HG03196 (cell line): ENCODE measurements around the gene IDE.
"Not testable (repeated sequence)": the region's sequence is repeated elsewhere in the genome, so short reads cannot be mapped to it uniquely, and the experiment has no call there.

Experiments
- ATAC-seq: cut with Tn5 transposase; IDR thresholded peaks from one replicate; pipeline ENCODE4 v1.9.1; 2021; ENCODE audit not compliant: unreplicated experiment

The IDE gene

DNA sequence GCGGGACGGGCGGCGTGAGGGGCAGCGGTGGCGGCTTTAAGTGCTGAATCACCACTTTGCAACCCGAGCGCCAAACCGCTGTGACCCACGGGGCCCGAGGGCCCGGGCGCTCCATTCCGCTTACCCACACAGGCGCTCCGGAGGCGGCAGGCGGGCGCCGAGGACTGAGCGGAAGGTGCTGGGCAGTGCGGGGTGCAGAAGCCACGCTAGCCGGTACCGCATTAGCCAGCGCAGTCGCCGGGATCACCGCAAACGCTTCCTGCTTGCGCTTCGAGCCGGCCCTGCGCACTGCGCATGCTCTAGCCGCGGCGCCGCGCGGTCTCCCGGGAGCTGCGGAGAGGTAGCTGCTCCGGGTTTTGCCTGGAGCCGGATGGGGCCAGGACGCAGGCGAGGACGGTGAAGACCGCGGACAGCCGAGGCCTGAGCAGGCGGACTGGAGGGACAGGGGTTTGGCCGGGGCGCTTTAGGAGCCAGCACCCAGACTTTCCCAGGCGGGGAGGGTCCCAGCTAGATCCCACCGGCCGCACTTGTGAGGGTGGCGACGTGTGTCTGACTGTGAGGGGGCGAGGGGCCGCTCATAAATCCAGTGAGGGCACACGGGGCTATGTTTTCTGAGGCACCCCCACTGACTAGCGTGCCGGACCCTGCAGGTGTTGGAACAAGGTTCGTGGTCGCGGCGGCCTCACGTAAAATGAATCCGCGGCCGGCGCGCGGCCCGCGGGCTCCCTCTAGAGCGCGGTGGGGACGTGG is at the start of gene IDE:
Gene IDE, minus strand, starts transcription at position 296 of the 750 bp plus-strand sequence. Its CDS starts 74 bp downstream, at position 222.
- peak; percentile 68 for ATAC-seq

DNA sequence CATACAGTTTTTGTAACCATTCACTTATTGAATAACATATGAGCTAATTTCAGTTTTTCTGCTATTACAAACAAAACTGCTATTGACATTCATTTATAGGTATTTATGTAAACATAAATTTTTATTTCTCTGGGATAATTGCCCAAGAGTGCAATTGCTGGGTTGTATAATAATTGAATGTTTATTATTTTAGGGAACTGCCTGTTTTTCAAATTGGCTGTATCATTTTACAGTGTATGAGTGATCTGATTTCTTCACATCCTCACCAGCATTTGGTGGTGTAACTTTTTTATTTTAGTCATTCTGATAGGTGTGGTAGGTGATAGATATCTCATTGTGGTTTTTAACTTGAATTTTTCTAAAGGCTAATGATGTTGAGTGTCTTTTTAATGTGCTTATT is 45.5 kb upstream of the IDE start:
- no peak for ATAC-seq

DNA sequence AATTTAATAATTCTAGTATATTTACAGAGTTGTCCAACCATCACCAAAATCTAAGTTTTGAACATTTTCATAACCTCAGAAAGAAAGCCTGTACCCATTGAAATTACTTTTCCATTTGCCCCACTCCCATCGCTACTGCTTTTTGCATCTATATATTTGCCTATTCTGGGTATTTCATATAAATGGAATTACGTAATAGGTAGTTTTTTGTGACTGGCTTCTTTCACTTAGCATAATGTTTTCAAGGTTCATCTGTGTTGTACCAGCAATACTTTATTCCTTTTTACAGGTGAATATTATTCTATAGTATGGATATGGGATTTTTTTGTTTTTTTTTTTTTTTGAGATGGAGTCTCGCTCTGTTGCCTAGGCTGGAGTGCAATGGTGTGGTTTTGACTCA is 41.6 kb upstream of the IDE start:
- no peak for ATAC-seq

DNA sequence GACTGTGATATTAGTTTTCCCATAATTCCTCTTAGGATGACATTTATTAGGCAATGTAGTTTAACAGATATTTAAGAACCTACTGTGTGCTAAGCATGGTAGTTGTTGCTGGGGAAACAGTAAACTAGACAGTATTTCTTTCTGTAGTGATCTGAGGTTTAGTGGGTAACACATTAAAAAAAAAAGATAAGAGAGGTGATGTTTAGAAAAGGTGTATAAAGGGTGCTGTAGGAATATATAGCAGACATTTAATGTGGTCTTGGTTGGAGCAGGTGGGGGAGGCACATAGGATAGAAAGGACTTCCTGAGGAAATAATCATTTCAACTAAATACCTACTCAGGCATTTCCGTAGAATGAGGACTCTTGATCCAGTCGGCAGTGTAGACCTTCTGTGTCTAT is 30.9 kb upstream of the IDE start:
- ATAC-seq = no peak

DNA sequence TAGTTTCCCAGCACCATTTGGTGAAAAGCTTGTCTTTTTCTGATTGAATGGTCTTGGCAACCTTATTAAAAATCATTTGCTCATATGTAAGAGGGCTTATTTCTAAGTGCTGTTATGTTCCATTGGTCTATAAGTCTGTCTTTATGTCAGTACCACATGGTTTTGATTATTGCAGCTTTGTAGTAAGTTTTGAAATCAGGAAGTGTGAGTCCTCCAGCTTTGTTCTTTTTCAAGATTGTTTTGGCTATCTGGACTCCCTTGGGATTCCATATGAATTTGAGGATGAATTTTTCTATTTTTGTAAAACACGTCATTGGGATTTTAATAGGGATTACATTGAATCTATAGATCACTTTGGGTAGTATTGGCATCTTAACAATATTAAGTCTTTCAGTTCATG is 24.4 kb upstream of the IDE start:
- no peak for ATAC-seq

DNA sequence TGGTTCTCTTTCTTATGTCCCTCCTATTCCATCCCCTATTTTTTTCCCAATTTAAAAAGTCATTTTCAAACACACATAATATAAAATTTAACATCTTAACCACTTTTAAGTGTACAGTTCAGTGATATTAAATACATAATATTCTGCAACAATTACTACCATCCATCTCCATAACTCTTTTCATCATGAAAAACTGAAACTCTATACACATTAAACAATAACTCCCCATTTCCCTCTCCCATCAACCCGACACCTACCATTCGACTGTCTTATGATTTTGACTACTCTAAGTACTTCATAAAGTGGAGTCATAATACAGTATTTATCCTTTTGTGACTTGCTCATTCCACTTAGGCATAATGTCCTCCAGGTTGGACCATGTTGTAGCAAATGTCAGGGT is 21.6 kb upstream of the IDE start:
- no peak for ATAC-seq

DNA sequence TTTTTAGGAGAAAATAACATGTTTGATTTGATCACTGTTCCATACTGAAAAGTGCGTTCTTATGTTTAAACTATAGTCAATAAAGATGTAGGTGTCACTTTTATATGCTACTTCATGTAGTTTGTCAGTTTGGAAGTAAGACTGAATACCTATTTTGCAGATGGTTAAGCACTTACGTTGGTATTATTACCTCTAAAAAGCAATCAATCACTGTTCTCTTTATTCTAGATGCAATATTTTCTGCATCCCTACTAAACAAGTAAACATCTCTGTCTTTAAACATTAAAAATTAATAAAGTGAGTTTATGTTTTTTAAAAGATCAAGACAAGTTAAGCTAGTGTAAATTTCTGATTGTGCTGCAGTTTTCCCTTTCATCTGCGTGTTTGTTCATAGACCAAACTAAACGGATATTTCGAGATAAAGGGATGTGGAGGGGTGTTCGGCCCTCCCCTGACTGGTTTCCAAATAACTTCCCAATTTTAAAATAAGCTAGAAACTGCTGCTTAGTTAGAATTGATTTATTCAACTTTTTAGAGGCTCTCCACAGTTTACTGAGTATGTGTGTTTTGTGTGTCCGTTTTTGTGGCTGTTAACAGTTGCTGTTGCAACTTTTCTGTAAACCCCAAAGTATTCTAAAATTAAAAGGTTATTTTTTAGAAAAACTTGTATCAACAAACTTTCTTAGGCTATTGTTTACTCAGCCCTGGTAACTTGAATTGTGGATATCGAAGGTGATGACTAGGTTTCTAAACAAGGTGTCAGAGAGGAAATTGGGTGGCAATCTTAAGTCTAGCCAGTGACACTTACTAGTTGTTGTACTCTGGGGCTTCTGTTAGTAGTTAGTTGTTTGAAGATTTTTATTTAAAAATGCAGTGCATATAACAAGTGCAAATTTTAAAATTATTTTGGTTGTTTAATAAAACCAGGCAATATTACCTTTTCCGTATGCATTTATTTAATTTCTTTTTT is 20.0 kb upstream of the IDE start:
- ATAC-seq = no peak

DNA sequence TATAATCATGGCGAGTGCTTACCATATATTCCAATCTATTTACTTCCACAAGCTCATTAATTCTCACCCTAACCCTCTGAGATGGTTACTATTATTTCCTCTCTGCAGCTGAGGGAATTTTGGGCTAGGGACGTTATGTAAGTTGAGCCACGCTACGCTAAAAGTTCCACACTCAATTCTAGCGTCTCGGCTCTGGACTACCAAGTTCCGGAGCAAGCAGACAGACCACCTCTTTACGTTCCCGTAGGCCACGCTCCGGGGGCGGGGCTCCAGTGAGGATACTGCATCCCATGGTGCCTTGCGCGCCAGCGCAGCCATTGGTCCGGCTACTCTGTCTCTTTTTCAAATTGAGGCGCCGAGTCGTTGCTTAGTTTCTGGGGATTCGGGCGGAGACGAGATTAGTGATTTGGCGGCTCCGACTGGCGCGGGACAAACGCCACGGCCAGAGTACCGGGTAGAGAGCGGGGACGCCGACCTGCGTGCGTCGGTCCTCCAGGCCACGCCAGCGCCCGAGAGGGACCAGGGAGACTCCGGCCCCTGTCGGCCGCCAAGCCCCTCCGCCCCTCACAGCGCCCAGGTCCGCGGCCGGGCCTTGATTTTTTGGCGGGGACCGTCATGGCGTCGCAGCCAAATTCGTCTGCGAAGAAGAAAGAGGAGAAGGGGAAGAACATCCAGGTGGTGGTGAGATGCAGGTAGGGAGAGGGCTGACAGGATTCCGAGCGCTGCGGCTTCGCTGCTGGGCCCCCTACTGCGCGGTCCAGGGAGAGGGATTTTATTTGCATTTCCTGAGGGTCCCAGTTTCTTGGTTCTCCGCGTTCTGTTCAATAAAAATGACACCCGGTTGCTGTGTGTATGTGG is 19.1 kb upstream of the IDE start, which contains the start of gene KIF11:
Gene KIF11, plus strand, starts transcription at position 370 of the 858 bp plus-strand sequence. Its CDS starts 246 bp downstream, at position 616.
- peak; percentile 77 for ATAC-seq

DNA sequence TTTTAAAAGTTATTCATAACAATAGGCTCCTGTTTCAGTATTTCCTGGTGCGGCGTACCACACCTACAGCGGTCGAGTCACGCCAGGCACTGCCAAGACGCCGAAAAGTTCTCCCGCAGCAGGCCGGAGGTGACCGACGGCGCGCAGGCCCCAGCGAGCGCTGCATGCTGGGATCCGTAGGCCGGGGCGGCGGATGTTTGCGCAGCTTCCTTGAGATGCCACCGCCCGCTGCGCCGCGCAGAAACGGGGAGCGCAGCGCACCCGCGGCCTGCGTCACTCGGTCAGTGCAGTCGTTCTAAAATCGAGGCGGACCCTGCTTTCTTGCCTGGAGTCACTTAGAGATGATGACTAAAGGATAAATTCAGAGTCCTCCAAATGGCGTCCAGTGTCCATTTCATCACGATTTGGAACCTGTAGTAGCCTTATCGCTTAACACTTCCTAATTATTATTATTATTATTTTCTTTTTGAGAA is 17.7 kb upstream of the IDE start:
- ATAC-seq = peak; percentile 77

DNA sequence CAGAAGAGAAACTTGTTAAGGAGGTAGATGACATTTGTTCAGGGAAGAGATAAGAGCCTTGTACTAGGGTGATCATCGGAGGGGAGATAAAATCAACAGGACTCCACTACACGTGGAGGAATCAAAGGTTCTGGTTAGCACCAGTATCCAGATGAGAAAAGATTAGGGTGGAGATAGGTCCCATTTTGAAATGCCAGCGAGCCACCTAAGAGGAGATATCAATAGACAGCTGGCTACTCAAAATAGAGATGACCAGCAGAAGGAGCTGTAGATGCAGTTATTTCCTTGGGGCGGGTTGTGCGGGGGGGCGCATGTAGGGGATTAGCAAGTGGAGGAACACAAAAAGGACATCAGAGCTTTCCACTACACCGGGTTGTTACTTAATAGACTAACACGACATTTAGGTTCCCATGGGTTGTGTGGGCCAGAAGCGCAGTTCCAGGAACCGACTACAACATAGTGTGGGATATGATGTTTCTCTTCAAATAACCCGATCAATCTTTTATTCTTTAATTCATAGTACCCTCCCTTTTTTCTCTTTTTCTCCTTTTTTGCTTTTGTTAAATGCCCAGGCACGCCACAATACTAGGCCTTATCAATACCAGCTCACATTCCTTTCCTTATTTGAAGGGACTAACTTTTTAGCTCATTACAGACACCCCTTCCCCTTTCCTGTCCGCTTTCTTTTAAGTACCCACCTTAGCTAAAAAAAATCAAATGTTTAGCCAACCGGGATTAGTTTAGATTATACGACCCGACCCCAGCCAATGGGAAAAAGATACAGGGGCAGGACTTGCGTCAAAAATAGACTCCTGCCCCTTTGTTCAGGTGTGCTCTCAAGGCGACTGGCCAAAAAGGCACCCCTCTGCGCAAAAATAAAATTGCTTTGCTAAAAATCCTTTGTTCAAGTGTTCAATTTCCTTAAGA is 17.0 kb upstream of the IDE start:
- peak; percentile 5 for ATAC-seq

DNA sequence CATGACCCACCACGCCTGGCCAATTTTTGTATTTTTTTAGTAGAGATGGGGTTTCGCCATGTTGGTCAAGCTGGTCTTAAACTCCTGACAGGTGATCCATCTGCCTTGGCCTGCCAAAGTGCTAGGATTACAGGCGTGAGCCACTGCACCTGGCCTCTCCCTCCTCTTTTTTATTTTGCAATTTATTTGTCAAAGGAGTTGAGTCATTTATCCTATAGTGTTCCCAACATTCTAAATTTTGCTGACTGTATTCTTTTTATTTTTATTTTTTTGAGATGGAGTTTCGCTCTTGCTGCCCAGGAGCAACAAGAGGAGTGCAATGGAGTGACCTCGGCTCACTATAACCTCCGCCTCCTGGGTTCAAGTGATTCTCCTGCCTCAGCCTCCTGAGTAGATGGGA is 8.5 kb upstream of the IDE start:
- not testable (repeated sequence) for ATAC-seq

DNA sequence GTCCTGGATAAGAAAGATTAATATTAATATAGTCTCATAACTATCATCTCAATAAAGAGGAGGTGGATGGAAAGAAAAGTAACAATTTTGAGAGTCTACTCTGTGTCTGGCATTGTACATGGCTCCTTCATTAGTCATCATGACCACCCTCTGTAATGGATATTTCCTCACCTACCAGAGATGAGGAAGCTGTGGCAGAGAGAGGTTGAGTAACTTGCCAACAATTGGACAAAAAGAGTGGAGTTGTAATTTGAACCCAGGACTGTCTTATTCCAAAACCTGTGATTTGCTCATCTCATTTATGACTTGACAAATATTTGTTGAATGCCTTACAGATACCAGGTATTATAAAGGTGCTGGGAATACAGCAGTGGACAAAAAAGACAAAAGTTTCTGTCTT is 2.1 kb upstream of the IDE start:
- no peak for ATAC-seq

DNA sequence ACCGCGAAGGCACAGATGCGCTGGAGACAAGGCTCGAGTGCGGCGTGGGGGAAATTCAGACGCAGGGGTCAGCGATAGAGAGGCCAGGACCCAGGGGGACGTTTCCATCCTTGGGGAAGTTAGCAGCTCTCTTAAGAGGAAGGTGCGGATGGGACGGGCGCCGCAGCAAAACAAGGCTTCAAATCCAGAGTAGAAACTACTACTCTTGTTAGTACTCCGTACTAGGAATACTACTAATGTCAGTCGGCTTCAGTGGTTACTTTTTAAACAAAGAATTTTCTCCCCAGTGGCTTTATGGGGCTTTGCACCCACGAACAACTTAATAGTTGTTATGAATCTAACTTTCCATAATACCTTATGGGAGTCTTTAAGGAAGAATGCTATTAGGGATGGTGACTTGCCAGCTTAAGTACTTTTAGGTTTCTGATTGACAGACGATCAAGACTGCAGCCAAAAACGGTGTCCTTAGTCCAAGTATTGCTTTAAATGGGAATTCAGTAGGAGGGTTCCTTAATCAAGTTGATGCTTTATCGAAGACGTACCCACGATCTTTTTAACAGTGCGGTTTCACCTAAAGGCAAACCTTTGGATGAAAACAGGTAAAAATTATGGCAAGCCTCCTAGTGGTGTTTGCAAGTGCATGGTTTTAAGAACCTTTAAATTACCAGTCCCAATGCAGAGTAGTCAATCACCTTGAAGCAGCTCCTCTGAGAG is 812 bp upstream of the IDE start:
- ATAC-seq = peak; percentile 5

DNA sequence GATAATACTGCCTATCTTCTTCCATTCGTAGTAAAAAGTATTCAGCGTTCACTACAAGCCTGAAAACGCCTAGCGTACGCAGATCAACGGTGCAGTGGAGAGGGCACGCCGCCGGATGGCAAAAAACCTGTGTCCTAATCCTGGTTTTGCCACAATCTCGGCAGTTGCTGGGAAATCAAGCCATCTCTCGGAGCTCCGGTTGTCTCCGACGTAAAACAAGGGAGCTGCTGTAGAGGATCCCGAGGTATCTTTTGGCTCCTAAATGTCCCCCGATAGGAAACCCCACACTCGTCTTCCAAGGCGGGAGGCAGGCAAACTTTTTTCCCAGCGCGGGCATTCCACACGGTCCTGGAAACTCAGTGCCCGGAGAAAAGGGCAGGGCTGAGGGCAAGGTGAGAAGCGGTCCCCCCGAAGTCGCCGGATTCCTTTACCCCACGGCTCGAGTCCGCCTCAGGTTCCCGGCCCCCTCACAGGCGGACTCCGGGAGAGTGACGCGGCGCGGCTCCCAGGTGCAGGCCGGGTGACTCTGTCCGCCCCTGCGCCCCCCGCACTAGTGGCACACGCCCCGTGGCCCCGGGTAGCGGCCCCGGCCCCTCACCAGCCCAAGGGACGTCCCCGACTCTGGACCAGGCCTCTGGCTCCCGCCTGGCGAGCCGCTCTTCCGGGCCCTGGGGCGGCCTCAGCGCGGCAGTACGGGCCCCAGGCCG is 649 bp downstream of the IDE start:
- ATAC-seq = peak; percentile 13

DNA sequence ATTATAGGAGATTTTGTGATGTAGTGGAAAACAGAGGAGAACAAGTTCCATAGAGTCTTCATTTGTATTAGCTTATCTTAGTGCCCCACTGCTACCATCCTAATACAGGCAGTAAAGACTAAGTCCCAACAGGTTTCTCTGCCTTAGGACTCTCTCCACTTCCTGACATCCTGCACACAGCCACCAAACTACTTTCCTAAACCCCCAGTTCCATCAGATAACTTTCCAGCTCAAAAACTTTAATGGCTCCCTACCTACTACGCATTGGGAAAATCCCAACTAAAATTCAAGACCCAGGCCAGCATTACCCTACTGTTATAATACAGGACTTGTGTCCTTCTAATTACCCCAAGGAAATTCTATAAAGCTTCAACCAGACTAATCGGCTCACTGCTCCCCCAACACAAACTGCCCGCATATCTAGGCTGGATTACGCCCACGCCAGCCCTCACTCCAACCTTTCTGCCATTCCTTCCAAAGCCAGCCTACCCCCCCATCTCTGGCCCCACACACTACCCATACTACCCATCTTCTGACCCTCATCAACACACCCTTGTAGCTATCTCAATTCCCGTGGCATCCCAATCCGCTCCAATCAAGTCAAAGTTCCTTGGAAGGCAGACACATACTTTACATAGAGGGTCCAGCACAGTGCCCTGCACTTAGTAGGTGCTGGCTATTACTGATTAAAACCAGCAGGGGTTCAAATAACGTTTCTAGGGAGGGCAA is 1.4 kb downstream of the IDE start:
- no peak for ATAC-seq

DNA sequence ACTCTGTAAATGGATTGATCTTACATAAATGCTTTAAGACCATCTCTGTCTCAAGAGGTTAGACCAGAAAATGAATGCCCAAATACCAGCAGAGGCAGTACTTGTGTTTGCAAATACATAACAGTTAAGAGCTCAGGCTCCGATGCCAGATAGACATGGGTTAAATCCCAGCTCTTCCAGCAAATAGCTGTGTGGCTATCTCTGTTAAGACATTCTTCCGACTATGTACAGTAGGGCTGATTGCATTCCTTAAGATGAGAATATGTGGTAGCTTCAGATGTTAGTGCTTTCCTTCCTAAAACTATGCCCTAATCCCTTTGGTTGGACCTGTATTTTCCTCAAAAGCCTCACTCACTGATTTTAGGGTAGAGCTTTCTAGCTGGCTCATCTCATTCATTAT is 2.2 kb downstream of the IDE start:
- ATAC-seq = no peak

DNA sequence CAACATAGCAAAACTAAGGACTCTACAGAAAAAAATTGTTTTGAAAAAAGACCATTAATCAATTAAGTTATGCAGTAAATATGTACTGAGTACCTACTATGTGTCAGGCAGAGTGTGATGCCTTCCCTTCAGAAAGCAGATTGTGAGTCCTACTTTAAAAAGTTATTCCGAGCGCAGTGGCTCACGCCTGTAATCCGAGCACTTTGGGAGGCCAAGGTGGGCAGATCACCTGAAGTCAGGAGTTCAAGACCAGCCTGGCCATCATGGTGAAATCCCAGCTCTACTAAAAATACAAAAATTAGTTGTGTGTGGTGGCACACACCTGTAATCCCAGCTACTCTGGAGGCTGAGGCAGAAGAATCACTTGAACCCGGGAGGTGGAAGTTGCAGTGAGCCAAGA is 4.2 kb downstream of the IDE start:
- ATAC-seq = not testable (repeated sequence)

DNA sequence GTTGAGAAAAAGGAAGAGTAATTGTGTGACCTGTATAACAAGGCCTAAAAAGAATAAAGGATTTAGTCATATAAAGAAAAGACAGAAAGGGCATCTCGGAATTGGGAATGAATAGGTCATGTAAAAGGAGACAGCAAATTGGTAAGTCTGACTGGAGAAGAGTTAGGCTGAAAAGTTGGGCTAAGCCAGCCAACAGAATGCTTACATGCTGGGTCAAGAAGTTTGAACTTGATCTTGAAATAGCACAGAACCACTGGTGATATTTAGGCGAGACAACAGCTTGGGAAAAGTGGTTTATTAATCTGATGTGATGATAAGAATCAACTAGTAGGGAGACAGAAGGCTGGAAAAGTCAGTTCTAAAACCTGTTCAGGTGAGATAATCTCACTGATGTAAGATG is 4.8 kb downstream of the IDE start:
- ATAC-seq = no peak
